Bronchial epithelial cell (primary cell): ENCODE data around the gene AHNAK. TPM values are rescaled to one million over a fixed set of nuclear protein-coding genes. Genes with fewer than 3 reads are reported as not detected.
"Not testable (repeated sequence)": the region's sequence is repeated elsewhere in the genome, so short reads cannot be mapped to it uniquely, and the experiment has no call there.

Experiments
- DNase-seq: peaks from one replicate; pipeline ENCODE4 v3.0.0-alpha.2; 2010; ENCODE audit warnings: low read depth
- FAIRE-seq: peaks from 2 replicates; lab custom pipeline; 2011; peaks lifted over from hg19 to GRCh38; lab: Jason Lieb, UNC
- H3K27me3 ChIP-seq: 2 replicates; pipeline ENCODE4 v1.5.1; 2011; ENCODE audit warnings: low read length; ENCODE audit not compliant: control insufficient read depth, insufficient read depth
- H3K36me3 ChIP-seq: 2 replicates; pipeline ENCODE4 v1.5.1; 2011; ENCODE audit warnings: low read length; ENCODE audit not compliant: control insufficient read depth, insufficient read depth
- H3K4me3 ChIP-seq: 2 replicates; pipeline ENCODE4 v1.5.1; 2011; ENCODE audit warnings: mild to moderate bottlenecking, low read depth, low read length, control low read depth
- total RNA-seq: library from RNA; depleted of rRNA; stranded (reverse); fragments of >200 nt; gene quantifications from 2 replicates; pipeline ENCODE4 v1.2.1, GENCODE V29; 2014
- TF ChIP-seq, protein P1 (sequence below): IDR thresholded peaks from 2 replicates; pipeline ENCODE4 v1.5.1; 2011; ENCODE audit warnings: mild to moderate bottlenecking, moderate library complexity, low read length, control low read depth, inconsistent platforms; ENCODE audit not compliant: insufficient read depth, severe bottlenecking

The AHNAK gene
- total RNA-seq, 1 donor from 2014 or later: 354 TPM

DNA sequence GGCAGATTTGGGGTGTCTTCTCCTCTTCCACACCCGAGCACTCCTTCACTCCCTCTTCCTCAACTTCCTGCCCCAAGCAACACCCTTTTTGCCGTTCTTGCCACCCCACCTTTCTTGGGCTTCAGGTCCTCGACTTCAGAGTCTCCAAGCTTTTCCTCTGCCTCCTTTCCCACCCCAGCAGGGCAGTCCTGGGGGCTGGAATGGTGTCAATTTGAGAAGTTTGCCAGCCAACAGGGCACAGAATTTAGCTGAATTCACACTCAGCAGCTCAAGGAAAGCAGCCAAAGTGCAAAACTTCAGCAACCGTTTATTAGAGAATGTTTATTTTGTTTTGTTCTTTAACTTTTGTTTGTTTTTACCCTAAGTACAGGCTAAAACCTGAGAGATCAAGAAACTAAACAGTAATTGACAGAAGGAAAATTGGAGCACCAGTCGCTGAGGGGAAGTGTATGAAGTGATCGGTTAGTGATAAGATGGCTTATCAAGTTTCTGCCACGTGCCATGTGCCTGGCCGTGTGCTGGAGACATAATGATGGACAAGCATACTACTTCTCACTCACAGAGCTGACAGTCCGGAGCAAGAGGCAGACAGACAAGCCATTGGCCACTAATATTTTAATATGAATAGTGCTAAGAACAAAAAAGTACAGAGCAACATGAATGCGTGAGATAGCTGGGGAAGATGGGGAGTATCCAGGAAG, 44.4 kb downstream of the AHNAK start:
- no peaks in the 10 kb centered on the region for H3K36me3 ChIP-seq
- no peaks in the 10 kb centered on the region for H3K27me3 ChIP-seq
- TF ChIP-seq, protein P1, sequence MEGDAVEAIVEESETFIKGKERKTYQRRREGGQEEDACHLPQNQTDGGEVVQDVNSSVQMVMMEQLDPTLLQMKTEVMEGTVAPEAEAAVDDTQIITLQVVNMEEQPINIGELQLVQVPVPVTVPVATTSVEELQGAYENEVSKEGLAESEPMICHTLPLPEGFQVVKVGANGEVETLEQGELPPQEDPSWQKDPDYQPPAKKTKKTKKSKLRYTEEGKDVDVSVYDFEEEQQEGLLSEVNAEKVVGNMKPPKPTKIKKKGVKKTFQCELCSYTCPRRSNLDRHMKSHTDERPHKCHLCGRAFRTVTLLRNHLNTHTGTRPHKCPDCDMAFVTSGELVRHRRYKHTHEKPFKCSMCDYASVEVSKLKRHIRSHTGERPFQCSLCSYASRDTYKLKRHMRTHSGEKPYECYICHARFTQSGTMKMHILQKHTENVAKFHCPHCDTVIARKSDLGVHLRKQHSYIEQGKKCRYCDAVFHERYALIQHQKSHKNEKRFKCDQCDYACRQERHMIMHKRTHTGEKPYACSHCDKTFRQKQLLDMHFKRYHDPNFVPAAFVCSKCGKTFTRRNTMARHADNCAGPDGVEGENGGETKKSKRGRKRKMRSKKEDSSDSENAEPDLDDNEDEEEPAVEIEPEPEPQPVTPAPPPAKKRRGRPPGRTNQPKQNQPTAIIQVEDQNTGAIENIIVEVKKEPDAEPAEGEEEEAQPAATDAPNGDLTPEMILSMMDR: no peak
- DNase-seq (no peak), FAIRE-seq (no peak)
- H3K4me3 ChIP-seq: no peak overlapping the region

DNA sequence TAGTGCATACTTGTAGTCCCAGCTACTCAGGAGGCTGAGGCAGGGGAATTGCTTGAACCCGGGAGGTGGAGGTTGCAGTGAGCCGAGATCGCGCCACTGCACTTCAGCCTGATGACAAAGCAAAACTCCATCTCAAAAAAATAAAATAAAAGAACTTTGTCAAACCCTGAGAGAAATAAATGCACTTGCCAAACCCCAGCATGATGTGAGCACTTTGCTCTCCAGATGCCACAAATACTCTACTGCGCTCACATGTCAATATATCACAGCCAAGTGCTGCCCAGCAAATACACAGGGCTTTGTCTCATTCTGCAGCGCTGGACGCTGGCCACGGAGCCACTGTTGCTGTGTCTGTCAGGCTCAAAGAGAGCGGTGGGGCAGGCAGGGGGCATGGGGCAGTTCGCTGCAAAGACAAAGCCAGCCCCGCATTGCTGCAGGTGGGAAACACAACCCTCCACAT, 45.1 kb downstream of the AHNAK start:
- DNase-seq (no peak), FAIRE-seq (no peak)
- TF ChIP-seq, protein P1: no peak
- Histone ChIP-seq H3K36me3 (no peaks in the 10 kb centered on the region), H3K4me3 (no peak overlapping the region), H3K27me3 (no peaks in the 10 kb centered on the region)

DNA sequence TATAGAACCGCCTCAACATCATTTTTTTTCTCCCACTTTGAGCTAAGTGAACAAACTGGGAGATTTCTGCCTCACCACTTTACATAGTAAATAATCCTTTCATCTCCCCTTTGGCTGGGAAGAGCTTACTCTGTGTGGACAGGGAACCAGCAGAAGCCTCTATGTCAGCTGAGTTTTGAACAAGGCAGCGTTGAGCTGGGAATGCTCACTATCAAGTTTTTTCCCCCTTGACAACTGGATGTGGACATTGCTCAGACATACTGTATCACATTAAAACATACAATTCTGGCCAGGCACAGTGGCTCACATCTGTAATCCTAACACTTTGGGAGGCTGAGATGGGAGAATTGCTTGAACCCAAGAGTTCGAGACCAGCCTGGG, 46.0 kb downstream of the AHNAK start:
- FAIRE-seq (no peak), DNase-seq (no peak)
- Histone ChIP-seq H3K27me3 (no peaks in the 10 kb centered on the region), H3K36me3 (no peaks in the 10 kb centered on the region), H3K4me3 (no peak overlapping the region)
- TF ChIP-seq, protein P1: no peak

DNA sequence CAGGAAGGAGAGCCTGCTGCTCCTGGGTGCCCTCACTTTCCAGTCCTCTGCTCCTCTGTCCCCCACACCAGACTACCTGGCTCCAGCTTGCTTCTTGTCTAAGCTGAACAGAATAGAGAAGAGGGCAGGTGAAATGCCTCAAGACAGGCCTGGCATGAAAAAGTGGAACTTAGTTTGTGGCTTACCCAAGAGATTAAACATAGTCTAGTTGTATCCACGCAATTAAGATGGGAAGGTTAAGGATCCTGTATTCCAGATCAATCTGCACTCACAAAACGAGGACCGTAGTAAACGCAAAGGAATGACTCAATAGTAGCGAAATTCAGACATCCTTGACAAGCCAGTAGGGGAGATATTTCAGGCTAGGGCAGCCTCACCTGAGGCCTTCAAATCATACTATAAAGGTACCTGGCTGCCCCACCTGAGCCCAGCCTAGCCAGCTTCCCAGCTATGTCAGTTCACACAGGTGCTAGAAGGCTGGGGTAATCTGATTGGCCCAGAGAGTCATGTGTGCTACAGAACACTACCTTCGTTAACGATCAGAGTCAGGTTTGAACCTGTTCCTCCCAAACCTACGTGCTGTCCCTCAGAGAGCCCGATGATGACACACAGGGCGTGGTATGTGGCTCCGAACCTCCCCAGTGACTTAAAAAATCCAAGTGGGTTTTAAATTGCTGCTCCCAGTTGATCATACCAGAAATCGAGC, 46.5 kb downstream of the AHNAK start:
- FAIRE-seq (peak; percentile 93), DNase-seq (peak; percentile 100)
- Histone ChIP-seq H3K4me3 (peak overlapping the region; percentile 18), H3K27me3 (no peaks in the 10 kb centered on the region), H3K36me3 (no peaks in the 10 kb centered on the region)
- TF ChIP-seq, protein P1: no peak

DNA sequence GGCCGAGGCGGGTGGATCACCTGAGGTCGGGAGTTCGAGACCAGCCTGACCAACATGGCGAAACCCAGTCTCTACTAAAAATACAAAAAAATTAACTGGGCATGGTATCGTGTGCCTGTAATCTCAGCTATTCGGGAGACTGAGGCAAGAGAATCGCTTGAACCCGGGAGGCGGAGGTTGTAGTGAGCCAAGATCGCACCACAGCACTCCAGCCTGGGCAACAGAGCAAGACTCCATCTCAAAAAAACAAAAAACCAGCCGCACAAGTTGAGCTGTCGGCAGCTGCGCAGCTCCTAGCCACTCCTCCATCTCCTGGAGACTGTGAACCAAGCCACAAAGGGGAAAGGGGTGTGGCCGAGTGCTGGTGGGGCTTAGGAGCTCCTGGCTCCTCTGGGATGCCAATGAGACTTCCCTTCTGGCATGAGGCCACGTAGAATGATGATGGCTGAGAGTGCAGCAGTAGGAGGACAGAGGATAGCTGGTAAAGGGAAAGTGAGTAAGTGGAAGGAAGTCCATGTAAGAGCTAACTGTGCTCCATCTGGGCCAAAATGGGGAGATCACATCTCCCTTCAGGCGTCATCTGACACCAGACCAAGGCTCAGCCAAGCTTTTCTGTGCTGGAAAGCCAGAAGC, 47.2 kb downstream of the AHNAK start:
- peak overlapping the region; percentile 18 for H3K4me3 ChIP-seq
- H3K27me3 ChIP-seq, FAIRE-seq, H3K36me3 ChIP-seq: not testable (repeated sequence)
- DNase-seq: peak; percentile 94

DNA sequence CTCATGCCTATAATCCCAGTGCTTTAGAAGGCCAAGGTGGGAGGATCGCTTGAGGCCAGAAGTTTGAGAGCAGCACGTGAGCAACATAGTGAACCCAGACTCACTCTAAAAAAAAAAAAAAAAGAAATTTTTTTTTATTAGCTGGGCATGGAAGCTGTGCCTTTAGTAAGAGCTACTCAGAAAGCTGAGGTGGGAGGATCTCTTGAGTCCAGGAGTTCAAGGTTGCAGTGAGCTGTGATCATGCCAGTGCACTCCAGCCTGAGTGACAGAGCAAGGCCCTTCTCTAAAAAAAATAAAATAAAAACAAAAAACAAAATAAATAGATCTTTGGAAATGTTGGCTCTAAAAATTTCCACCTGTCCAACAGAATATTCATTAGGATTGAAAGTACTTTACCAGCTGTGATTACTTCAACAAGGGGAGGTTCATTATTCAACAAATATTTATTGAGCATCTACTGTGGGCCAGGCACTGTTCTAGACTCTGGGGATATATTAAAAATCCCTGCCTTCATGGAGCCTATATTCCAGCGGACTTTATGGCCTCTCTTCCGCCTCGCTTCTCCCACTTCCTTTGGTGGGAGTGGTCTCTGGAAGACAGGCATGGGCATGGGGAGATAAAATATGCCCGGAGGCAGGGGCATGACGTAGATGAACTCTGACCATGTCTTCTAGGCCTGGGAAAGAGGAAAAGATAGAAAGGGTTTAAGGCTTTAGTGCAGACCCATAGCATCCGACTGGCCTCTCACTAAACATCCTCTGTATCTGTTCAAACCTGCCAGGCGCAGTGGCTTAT, 47.9 kb downstream of the AHNAK start:
- Histone ChIP-seq H3K36me3 (no peaks in the 10 kb centered on the region), H3K4me3 (no peak overlapping the region), H3K27me3 (no peaks in the 10 kb centered on the region)
- FAIRE-seq: no peak
- DNase-seq: no peak
- TF ChIP-seq, protein P1: no peak
